Measurements from ENCODE around the gene CD151.

The CD151 gene

DNA sequence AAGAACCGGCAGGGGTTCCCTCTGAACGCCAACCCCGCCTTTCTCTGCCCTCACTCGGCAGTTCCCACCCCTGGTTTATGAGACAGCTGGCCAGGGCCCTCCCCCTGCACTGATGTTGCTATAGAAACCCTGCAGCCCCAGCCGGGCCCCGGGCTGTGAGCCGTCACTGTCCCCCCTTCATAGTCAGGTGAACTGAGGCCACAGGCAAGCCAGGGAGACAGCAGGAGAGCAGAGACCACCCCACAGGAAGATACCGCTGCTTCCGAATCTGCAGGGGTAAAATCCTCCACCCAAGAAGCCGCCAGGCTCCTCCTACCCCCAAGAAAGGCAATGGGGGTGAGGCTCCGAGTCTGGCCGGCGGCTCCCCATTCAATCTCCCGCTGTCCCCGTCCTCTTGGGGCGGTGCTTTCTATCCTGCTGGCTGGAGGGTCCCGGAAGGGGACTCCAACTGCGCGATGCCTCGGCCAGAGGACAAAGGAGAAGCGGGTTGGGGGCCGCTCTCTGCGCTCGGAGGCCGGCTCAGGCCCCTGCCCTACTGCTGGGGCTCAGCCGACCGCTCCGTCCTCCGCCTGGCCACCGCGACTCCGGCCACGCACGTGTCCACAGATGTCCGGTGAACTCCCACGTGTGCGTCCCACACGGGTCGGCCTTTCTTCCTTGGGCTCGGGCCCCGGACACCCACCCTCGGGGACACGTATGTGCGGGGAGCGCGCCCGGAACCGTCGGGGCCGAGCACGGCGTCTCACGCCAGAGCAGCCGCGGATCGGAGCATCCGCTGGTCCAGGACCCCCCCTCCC lies 35.3 kb upstream of the CD151 start:
- peak; percentile 86 for DNase-seq

DNA sequence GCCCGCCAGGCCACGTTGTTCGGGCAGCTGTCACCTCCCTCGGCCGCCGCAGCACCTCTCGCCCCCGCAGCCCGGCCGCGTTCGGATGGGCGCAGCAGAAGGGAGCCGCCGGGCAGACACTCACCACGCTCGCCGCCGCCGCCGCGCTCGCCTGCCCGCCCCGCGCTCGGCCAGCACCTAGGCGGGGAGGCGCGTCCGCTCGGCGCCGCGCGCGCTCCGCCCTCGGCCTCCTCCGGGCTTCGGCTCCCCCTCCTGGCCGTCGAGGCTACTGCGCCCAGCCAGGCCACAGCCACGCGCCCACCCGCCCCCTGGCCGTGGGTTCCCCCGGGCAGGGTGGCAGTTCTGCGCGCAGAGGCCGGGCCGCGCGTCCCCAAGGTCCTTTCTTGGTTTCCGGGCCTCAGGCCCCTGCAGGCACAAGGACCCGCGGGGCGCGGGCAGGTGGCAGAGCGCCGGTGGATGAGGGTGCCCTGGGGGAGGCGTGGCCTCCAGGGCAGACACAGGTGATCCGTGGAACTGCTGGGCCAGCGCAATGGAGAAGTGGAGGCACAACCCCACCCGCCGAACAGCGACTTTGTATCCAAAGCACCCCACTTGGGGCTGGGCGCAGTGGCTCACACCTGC lies 34.5 kb upstream of the CD151 start, which contains the start of gene SLC25A22:
Gene SLC25A22 (minus strand): TSS at position 189 of the 621 bp plus-strand sequence. CDS start 3,275 bp downstream, outside the sequence.
- peak; percentile 16 for DNase-seq

DNA sequence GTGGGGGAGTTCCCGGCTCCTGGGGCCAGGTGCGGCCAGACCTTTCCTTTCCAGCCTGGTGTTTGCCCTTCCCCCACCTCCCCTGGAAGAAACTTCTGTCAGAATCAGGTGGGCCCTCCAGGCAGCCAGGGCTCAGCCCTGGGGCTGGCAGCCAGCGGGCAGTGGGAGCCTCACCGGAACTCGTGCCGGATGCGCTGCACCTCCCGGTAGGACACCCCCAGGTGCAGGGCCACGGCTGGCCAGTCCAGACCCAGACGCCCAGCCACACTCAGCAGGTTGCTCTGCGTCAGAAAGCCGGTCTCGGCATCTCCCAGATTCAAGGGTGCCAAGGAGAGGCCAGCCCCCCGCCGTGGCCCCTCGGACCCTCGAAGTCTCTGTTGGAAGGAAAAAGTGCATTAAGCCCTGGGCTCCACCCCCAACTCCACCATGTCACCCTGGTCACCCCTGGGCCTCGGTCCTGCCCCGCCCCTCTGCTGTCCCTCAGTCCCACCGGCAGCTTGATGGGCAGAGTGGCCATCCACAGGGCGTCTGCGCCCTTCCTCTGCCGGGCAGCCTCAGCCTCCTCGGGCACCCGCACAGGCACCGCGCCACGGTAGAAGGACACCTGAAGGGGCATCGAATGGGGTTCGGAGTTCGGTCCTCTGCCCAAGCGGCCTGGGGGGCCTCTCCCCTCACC lies 33.0 kb upstream of the CD151 start:
- no peak for DNase-seq

DNA sequence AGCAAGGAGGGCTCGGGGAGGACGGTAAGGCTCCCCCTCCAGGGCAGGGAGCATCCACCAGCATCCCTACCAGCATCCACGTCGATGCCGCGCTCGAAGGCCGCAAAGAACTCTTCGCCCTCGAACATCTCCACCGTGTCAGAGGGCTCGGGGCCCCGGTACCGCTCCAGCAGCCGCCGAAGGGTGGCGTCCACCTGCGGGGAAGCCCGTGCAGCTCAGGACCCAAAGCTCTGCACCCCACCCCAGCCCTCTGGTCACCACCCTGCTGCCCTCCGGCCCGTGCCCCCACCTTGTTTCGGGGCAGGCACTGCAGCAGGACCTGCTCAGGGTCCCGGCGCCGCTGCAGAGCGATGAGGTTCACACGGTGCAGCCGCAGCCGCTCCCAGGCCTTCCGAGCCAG lies 32.3 kb upstream of the CD151 start:
- DNase-seq: no peak

DNA sequence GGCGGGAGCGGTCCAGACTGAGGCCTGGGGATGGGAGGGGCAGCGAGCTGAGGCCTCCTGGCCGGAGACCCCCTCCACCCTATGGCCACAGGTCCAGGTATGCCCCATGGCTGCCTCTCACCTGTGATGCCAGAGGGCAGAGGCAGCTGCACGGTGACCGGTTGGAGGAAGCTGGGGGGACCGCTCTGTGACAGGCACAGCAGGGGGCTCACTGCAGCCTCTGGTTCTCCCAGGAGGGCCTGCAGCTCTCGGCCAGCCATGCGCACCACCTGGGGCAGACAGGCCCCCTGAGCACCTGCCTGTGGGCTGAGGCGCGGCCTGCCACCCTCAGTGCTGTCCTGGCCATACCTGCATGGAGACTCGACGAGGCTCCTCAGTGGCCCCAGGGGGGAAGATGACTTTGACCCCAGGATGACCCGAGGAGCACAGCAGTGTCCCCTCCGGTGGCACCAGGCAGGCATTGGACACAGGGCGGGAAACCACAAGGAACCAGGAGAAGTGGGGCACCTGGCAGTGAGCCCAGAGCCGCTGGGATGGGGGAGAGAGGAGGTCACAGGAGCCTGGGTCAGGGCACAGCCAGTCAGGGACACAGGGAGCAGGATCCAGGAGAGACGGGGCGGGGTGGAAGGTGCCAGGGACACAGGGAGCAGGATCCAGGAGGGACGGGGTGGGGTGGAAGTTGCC lies 31.5 kb upstream of the CD151 start:
- DNase-seq: no peak

DNA sequence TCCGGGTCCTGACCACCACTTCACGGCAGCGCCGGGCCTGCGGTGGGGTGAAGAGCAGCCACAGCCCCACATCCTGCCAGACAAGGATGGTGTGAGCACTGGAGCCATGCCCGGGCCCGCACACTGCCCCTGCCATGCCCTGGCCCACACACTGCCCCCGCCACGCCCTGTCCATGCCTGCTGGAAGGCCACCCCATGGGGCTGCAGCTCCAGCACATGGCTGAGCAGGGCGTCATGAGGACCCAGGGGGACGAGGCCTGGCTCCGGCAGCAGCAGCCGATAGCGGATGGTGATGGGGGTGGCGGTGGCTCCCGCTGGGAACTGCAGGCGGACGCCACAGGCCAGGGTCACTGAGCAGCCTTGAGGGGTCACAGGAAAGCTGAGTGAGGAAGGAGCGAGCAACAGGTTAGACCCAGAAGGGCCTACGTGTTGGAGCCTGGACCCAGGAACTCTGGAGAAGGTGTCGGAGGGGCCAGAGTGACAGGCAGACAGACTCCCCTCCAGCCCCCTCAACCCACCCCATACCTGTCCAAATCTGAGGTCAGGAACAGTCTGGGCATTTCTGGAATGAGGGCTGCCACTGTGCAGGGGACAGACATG lies 30.6 kb upstream of the CD151 start:
- no peak for DNase-seq

DNA sequence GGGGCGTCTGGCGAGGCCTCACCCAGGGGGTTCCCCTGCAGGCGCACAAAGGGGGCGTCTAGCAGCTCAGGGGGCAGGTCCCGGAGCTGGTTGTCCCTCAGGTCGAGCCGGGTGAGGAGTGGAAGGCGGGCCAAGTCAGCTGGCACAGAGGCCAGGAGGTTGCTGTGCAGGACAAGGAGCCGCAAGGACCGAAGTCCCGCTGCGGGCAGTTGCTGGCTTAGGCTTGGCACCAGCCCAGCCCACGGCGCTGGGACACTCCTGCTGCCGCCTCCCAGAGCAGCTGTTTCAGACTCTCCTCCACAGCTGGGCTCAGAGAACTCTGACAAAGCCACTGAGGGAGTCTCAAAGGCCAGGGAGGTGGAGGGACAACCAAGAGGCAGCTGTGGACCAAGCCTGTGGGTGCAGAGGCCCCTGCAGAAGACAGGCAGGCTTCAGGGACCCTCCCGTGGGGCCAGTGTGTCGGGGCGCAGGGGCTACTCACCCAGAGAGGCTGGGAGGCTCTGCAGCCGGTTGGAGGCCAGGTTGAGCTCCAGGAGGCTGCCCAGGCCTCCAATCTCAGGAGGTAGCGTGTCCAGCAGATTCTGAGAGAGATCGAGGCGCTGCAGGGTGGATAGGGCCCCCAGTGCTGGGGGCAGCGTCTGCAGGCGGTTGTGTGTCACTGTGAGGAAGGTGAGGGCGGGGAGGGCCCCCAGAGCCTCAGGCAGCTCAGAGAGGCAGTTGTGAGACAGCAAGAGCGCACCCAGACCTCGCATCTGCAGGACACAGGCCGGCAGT lies 29.9 kb upstream of the CD151 start:
- DNase-seq: no peak

DNA sequence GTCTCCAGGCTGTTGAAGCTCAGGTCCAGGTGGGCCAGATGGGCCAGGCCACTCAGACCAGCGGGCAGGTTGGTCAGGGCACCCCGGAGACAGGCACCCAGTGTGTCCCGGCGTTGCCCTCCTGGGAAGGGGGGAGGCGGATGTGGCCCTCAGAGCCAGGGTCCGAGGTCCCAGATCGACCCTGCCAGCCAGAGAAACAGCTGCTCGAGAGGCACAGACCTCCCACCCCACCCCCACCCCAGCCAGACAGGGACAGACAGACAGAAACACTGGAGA lies 29.3 kb upstream of the CD151 start:
- DNase-seq: no peak

DNA sequence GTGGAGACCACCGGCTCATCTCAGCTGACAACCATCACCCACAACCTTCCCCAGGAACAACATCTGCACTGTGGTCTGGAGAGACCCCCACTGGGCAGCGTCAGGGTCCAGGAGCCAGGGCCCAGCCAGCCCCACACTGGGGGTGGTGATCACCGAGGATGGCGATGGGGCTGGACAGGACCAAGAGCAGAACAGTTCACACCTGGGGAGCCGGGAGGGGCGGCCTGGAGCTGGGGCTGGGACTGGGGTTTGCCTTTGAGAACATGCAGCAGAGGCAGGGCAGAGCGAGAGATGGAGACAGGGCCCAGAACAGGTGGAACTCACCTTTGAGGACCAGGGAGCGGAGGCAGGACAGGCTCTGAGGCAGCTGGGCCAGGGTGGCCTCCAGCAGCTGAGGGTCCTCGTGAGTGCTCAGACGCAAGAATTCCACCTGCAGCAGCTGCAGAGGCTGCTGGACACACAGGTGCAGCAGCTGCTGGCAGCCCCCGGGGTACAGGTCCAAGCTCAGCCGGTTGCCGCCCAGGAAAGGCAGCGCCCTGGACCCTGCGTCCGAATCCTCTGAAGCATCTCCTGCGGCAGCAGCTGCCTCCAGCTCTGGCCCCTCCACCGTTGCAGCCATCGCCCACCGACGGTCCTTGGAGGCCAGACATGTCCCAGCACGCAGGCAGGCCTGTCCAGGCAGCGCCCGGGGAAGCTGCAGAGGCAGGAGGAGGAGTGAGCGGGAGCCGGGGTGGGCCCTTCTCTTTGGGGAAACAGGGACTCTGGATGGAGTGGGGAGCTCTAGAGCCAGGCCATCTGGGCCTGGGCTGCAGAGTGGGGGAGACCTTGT lies 28.8 kb upstream of the CD151 start:
- DNase-seq: peak; percentile 32

DNA sequence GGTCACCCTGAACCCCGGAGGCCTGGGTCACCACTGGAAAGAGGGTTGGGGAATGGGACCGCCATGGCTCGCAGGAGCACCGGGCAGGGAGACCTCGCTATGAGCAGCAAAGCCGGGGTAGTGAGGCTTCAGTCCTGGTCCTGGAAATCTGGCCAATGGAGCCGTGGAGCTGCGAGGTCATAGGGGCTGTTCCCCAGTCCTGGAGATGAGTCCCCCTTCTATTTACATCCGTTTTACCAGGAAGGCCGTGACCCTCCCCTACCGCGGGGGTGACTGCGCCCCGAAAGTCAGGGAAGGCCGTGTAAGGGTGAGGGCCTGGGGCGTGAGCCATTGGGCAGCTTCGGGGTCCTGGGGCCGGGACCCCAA lies 28.2 kb upstream of the CD151 start:
- no peak for DNase-seq

DNA sequence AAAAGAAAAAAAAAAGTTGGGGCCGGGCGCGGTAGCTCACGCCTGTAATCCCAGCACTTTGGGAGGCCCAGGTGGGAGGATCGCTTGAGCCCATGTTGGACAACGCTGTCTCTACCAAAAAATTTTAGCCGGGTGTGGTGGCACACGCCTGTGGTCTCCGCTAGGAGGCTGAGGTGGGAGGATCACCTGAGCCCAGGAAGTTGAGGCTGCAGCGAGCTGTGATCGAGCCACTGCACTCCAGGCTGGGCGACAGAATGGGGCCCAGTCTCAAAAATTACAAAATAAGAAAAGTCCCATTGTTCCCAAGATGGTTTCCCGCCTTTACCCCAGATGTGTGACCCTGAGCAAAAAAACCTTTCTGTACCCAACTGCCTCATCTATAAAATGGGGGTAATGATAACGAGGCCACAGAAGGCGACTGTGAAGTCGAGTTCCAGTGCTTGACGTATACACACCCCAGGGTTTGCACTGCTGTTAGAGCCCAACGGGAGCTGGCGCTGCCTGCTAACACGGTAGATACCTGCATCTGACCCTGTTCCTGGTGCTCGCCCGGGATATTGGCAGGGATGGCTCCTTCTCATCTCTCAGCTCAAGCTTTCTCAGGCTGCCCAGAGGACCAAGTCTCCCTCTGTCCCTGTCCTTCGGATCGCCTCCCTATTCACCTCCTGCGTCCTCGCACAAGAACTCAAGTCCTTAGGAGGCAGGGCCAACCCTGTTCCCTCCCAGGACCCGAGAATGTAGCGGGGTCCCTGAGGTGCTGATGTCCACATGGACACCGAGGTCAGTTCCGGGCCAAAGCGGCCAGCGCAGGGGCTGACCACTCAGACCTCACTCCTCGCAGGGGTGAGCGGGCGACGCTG lies 24.1 kb upstream of the CD151 start:
- DNase-seq: no peak

DNA sequence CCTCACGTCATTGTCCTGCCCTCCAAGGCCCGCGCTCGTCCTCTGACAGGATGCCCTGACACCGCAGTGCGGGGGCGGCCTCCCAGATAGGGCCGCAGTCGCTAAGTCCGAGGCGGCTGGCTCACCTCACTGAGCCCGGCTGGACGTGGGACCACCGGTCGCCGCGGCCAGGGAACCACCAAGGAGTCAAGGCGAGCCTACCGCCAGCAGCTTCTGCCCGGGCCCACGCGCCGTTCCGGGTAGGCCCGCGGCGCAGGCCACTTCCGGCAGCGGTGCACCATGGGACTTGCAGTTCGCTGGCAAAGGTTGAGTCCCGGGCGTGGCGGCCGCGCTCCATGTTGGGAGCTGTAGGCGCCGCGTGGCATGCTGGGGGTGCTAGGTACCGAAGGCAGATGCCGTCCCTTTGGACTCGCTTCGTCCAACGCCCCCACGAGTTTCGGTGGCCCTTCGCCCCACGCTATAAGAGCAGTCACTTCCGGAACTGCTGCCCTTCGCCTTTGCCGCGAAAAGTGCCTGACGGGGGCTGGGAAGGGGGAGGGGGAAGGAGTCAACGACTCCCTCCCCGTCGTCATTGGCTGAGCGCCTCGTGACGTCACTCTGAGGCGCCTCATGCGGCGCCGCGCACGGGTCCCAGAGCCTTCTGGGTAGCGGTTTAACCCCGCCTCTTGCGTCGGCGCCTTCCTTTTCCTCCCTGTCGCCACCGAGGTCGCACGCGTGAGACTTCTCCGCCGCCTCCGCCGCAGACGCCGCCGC lies 23.3 kb upstream of the CD151 start, which contains the start of gene RPLP2:
Gene RPLP2 (plus strand): TSS at position 681 of the 753 bp plus-strand sequence. CDS start 268 bp downstream, outside the sequence.
- peak; percentile 87 for DNase-seq

DNA sequence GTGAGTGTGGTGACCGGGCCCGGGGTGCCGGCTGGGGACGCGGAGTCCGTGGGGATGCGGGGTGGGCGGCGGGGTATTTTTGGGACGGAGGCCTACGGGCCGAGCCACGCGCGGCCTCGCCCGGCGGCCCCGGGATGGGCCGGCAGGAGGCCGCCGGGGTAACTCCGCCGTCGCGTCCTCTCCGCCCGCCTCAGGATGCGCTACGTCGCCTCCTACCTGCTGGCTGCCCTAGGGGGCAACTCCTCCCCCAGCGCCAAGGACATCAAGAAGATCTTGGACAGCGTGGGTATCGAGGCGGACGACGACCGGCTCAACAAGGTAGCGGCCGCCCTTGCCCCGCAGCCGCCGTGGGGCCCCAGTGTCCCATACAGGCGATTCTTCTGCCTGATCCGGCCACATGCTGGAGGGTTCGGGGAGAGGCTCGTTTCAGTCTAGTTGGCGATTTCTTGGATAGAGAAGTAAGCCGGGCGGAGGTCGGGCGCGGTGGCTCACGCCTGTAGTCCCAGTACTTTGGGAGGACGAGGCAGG lies 22.6 kb upstream of the CD151 start:
- no peak for DNase-seq

DNA sequence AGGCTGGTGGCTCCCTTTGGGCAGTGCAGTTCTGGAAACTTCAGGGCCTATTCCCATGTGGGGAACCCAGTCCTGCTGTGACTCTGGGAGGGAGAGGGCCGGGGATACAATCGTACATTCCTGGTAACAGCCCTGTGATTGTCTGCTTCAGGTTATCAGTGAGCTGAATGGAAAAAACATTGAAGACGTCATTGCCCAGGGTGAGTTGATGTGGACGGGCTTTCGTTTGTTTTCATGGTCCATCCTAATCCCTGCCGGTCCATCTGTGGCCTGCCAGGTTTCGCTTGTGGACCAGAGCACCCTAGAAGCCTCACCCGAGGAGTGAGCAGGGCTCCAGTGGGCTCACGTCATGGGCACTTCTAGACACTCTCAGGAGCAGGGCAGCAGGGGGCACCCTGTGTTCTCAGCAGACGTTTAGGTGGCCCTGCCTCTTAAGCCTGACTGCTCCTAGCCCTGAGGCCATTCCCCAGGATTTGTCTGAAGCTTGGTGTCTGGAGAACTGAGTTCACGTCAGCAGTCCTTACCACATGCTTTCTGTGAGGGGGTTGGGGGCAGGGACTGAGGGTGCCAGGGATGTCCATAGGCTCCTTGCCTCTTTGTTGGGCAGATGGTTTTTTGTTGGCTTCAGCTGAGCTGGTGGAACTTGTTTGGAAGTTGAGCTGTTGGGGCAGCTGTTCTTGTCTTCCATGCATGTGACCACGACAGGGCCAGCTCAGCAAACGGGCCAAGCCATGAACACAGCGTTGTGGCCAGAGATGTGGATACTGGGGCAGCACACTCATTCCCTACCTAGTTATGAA lies 21.1 kb upstream of the CD151 start:
- DNase-seq: no peak

DNA sequence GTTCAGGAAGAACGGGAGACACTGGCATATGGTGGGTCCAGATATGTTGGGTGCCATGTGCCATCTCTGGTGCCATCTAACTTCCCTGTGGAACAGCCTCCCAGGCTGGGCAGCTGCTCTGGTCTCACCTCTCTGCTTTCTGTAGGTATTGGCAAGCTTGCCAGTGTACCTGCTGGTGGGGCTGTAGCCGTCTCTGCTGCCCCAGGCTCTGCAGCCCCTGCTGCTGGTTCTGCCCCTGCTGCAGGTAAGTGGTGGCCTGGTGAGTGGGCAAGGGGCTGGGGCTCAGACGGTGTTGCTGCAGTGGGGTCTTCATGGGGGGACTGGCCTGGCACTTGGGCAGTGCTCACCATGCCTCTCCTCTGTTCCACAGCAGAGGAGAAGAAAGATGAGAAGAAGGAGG lies 20.4 kb upstream of the CD151 start:
- no peak for DNase-seq

DNA sequence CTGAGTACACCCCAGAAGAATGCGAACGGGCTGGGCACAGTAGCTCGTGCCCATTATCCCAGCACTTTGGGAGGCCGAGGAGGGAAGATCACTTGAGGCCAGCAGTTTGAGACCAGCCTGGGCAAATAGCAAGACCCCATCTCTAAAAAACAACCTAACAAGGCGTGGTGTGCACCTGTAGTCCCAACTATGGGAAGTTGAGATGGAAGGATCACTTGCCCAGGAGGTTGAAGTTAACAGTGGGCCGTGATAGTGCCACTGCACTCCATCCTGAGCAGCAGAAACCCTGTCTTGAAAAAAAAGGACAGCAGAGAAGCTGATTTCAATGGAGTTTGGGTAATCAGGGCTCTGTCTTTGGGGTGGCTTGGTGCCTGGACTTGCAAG lies 19.7 kb upstream of the CD151 start:
- no peak for DNase-seq

DNA sequence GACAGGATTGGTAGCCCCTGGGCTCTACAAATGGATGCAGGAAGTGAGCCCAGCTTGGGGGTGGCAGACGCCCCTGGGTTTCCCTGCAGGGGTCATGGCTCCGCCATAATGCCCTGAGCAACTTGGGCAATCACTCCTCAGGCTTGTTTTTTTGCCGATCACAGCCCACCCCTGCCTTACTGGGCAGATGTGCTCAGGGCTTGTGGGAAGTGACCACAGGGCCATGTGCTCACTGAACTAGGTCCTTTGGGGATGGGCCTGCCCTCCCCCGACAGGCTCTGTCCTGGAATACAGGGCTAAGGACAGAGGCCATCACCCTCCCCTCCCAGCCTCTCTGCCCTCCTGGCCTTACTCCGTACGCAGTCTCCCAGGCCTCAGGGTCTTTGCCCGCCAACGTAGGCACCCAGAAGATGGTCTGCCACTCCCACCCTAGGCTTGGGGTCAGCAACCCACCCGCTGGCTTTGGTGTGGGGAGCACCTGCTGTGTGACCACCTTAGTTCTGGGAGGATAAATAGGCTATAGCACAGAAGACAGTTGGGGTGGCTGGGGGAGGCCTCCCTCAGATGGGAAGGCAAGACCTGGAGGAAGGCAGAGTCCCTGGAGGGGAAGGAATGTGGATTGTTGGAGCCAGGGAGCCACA lies 19.2 kb upstream of the CD151 start:
- no peak for DNase-seq

Data from NCI-H1694 treated with DMSO at 0.1 percent for 48 hours (cell line).